HG02623 (cell line): ENCODE results near the gene ADAM12.
"Not testable (repeated sequence)": the region's sequence is repeated elsewhere in the genome, so short reads cannot be mapped to it uniquely, and the experiment has no call there.

ENCODE experiments used
- ATAC-seq: cut with Tn5 transposase; IDR thresholded peaks from one replicate; pipeline ENCODE4 v1.9.1; 2021; ENCODE audit warnings: moderate library complexity; ENCODE audit not compliant: unreplicated experiment

ADAM12 gene

GRCh38 chr10:126196281-126196680 is 192.0 kb downstream of the ADAM12 start:
- no peak for ATAC-seq

- no peak for ATAC-seq
These were observed 197.1 kb downstream of the ADAM12 start for GRCh38 chr10:126191192-126191591.

- no peak for ATAC-seq
These were observed 199.5 kb downstream of the ADAM12 start for GRCh38 chr10:126188679-126189200.

- no peak for ATAC-seq
These were observed 200.9 kb downstream of the ADAM12 start for GRCh38 chr10:126187399-126187798.

GRCh38 chr10:126186766-126187165 is 201.5 kb downstream of the ADAM12 start:
- ATAC-seq: no peak

- no peak for ATAC-seq
These were observed 202.4 kb downstream of the ADAM12 start for GRCh38 chr10:126185676-126186447.

GRCh38 chr10:126181626-126182025 is 206.7 kb downstream of the ADAM12 start:
- ATAC-seq: no peak

- no peak for ATAC-seq
These were observed 208.6 kb downstream of the ADAM12 start for GRCh38 chr10:126179637-126180036.

GRCh38 chr10:126177417-126178030 is 210.8 kb downstream of the ADAM12 start:
- no peak for ATAC-seq

GRCh38 chr10:126175641-126176262 is 212.5 kb downstream of the ADAM12 start:
- ATAC-seq: no peak

GRCh38 chr10:126172755-126173154 is 215.5 kb downstream of the ADAM12 start:
- ATAC-seq: not testable (repeated sequence)

GRCh38 chr10:126171555-126171954 is 216.7 kb downstream of the ADAM12 start:
- ATAC-seq: no peak

GRCh38 chr10:126170776-126171175 is 217.5 kb downstream of the ADAM12 start:
- no peak for ATAC-seq

- no peak for ATAC-seq
These were observed 217.9 kb downstream of the ADAM12 start for GRCh38 chr10:126170371-126170770.

- ATAC-seq: no peak
These were observed 218.4 kb downstream of the ADAM12 start for GRCh38 chr10:126169899-126170298.

- no peak for ATAC-seq
These were observed 221.5 kb downstream of the ADAM12 start for GRCh38 chr10:126166797-126167196.

GRCh38 chr10:126165874-126166273 is 222.4 kb downstream of the ADAM12 start:
- ATAC-seq: no peak

- no peak for ATAC-seq
These were observed 224.8 kb downstream of the ADAM12 start for GRCh38 chr10:126163506-126163905.

GRCh38 chr10:126161691-126162090 is 226.6 kb downstream of the ADAM12 start:
- no peak for ATAC-seq

GRCh38 chr10:126160971-126161630 is 227.2 kb downstream of the ADAM12 start:
- no peak for ATAC-seq

- no peak for ATAC-seq
These were observed 227.7 kb downstream of the ADAM12 start for GRCh38 chr10:126160571-126160970.
